Ascending aorta (tissue), 2 donors: ENCODE measurements around the gene WWC1. TPM values are rescaled to one million over a fixed set of nuclear protein-coding genes. Genes with fewer than 3 reads are reported as not detected.

Source experiments
- DNase-seq, 2 donors: peaks; one replicate each; pipeline ENCODE4 v3.0.0-alpha.2; 2019; ENCODE audit warnings: low spot score in 2 of 2
- H3K27ac ChIP-seq, 2 donors: fragments of 200-600 bp; sonication (generic); one replicate each; pipeline ENCODE4 v1.5.1; 2016 to 2017; ENCODE audit warnings: mild to moderate bottlenecking in 1 of 2
- H3K27me3 ChIP-seq: fragments of 200-600 bp; sonication (generic); one replicate; pipeline ENCODE4 v1.5.1; 2017
- H3K36me3 ChIP-seq, 2 donors: fragments of 200-600 bp; sonication (generic); one replicate each; pipeline ENCODE4 v1.5.1; 2016
- H3K4me1 ChIP-seq, 2 donors: fragments of 200-600 bp; sonication (generic); one replicate each; pipeline ENCODE4 v1.5.1; 2016 to 2017; ENCODE audit warnings: mild to moderate bottlenecking in 1 of 2
- H3K4me3 ChIP-seq, 2 donors: fragments of 200-600 bp; sonication (generic); one replicate each; pipeline ENCODE4 v1.5.1; 2016 to 2017; ENCODE audit warnings: mild to moderate bottlenecking in 1 of 2
- H3K9me3 ChIP-seq, 2 donors: fragments of 200-600 bp; sonication (generic); one replicate each; pipeline ENCODE4 v1.5.1; 2016
- intact Hi-C: fragments of 100-400 bp; cut with DNase I; formaldehyde crosslinking; loops from one replicate; pipeline ENCODE4 v1.15.1; 2023
- total RNA-seq: library from RNA; depleted of rRNA; stranded (reverse); fragments of >200 nt; gene quantifications from one replicate; pipeline ENCODE4 v1.1.0, GENCODE V29; 2016
- TF ChIP-seq, protein P1 (sequence below), 3 experiments: fragments of 200-600 bp in 2 of 3; fragments of 450-650 bp in 1 of 3; sonication (generic) in 2 of 3; IDR thresholded peaks; one replicate each; pipeline ENCODE4 v1.5.1; 2016 to 2019; ENCODE audit warnings: antibody characterized with exemption in 3 of 3, mild to moderate bottlenecking in 1 of 3, moderate library complexity in 1 of 3

The WWC1 gene
- total RNA-seq, 1 donor from 2014 or later: not detected

- Histone ChIP-seq H3K27me3 (peaks cover 11% of the 10 kb centered on the region), H3K36me3 (no peaks in the 10 kb centered on the region), H3K4me1 (no peaks in the 10 kb centered on the region), H3K27ac (no peak overlapping the region), H3K9me3 (no peaks in the 10 kb centered on the region), H3K4me3 (no peak overlapping the region)
- TF ChIP-seq, protein P1, sequence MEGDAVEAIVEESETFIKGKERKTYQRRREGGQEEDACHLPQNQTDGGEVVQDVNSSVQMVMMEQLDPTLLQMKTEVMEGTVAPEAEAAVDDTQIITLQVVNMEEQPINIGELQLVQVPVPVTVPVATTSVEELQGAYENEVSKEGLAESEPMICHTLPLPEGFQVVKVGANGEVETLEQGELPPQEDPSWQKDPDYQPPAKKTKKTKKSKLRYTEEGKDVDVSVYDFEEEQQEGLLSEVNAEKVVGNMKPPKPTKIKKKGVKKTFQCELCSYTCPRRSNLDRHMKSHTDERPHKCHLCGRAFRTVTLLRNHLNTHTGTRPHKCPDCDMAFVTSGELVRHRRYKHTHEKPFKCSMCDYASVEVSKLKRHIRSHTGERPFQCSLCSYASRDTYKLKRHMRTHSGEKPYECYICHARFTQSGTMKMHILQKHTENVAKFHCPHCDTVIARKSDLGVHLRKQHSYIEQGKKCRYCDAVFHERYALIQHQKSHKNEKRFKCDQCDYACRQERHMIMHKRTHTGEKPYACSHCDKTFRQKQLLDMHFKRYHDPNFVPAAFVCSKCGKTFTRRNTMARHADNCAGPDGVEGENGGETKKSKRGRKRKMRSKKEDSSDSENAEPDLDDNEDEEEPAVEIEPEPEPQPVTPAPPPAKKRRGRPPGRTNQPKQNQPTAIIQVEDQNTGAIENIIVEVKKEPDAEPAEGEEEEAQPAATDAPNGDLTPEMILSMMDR (IDR thresholded peaks at IDR 0.05): no peak
- no peak for DNase-seq
- intact Hi-C loops: no loop called here
Observed at GRCh38 chr5:168295574-168296201, 4.2 kb downstream of the WWC1 start.

- intact Hi-C loops: no loop called here
Observed at GRCh38 chr5:168296682-168297081, 5.2 kb downstream of the WWC1 start.

GRCh38 chr5:168298949-168299348 lies 7.5 kb downstream of the WWC1 start:
- TF ChIP-seq, protein P1 (IDR thresholded peaks at IDR 0.05): no peak
- H3K27ac ChIP-seq: no peak overlapping the region
- no peaks in the 10 kb centered on the region for H3K36me3 ChIP-seq
- DNase-seq: no peak
- intact Hi-C loops: no loop called here
- H3K4me1 ChIP-seq: no peaks in the 10 kb centered on the region
- H3K4me3 ChIP-seq: no peak overlapping the region
- H3K9me3 ChIP-seq: no peaks in the 10 kb centered on the region
- H3K27me3 ChIP-seq: no peaks in the 10 kb centered on the region

More at GRCh38 chr5:168296682-168297081, 5.2 kb downstream of the WWC1 start:
- Histone ChIP-seq H3K9me3 (no peaks in the 10 kb centered on the region), H3K27me3 (peaks cover 11% of the 10 kb centered on the region), H3K36me3 (no peaks in the 10 kb centered on the region), H3K27ac (no peak overlapping the region), H3K4me3 (no peak overlapping the region), H3K4me1 (no peaks in the 10 kb centered on the region)
- DNase-seq: no peak
- TF ChIP-seq, protein P1 (IDR thresholded peaks at IDR 0.05): no peak

- H3K27me3 ChIP-seq: no peaks in the 10 kb centered on the region
- H3K9me3 ChIP-seq: no peaks in the 10 kb centered on the region
- H3K27ac ChIP-seq: no peak overlapping the region
- no peaks in the 10 kb centered on the region for H3K4me1 ChIP-seq
- intact Hi-C loops: no loop called here
- H3K36me3 ChIP-seq: no peaks in the 10 kb centered on the region
- no peak for DNase-seq
- TF ChIP-seq, protein P1 (IDR thresholded peaks at IDR 0.05): no peak
- no peak overlapping the region for H3K4me3 ChIP-seq
Observed at GRCh38 chr5:168299372-168299771, 7.9 kb downstream of the WWC1 start.

GRCh38 chr5:168300326-168301182 lies 9.1 kb downstream of the WWC1 start:
- Histone ChIP-seq H3K36me3 (no peaks in the 10 kb centered on the region), H3K4me1 (no peaks in the 10 kb centered on the region), H3K27me3 (no peaks in the 10 kb centered on the region), H3K4me3 (no peak overlapping the region), H3K27ac (no peak overlapping the region), H3K9me3 (no peaks in the 10 kb centered on the region)
- DNase-seq: no peak
- TF ChIP-seq, protein P1 (IDR thresholded peaks at IDR 0.05): no peak
- intact Hi-C loops: no loop called here
